H9 (cell line): ENCODE measurements around the gene PRDM8. TPM values are rescaled to one million over a fixed set of nuclear protein-coding genes. Genes with fewer than 3 reads are reported as not detected.

Experiments used
- DNase-seq: peaks from one replicate; pipeline ENCODE4 v3.0.0-alpha.2; 2017
- H2AFZ ChIP-seq: one replicate; pipeline ENCODE4 v1.6.1; 2013; ENCODE audit warnings: mild to moderate bottlenecking, low read length, control low read depth, moderate library complexity
- H2AK5ac ChIP-seq: 2 replicates; pipeline ENCODE4 v1.6.1; 2013; ENCODE audit warnings: low read length, control low read depth, mixed read lengths; ENCODE audit not compliant: insufficient read length
- H2BK120ac ChIP-seq: one replicate; pipeline ENCODE4 v1.6.1; 2013; ENCODE audit warnings: low read depth, mild to moderate bottlenecking, low read length, control low read depth, inconsistent platforms; ENCODE audit not compliant: poor library complexity, severe bottlenecking
- H2BK12ac ChIP-seq: 2 replicates; pipeline ENCODE4 v1.6.1; 2013; ENCODE audit warnings: low read length, control low read depth, mixed read lengths, low read depth; ENCODE audit not compliant: insufficient read length
- H2BK15ac ChIP-seq: 2 replicates; pipeline ENCODE4 v1.6.1; 2013; ENCODE audit warnings: low read depth, low read length, control low read depth
- H2BK20ac ChIP-seq: one replicate; pipeline ENCODE4 v1.6.1; 2013; ENCODE audit warnings: low read depth, mild to moderate bottlenecking, low read length, control low read depth, inconsistent platforms; ENCODE audit not compliant: poor library complexity, severe bottlenecking
- H2BK5ac ChIP-seq: 2 replicates; pipeline ENCODE4 v1.6.1; 2013; ENCODE audit warnings: low read length, control low read depth, mixed read lengths; ENCODE audit not compliant: insufficient read length
- H3K14ac ChIP-seq: 2 replicates; pipeline ENCODE4 v1.6.1; 2013; ENCODE audit warnings: low read length, control low read depth; ENCODE audit not compliant: insufficient read depth
- H3K18ac ChIP-seq: 2 replicates; pipeline ENCODE4 v1.6.1; 2013; ENCODE audit warnings: low read depth, mild to moderate bottlenecking, mixed read lengths, low read length, control low read depth; ENCODE audit not compliant: insufficient read length
- H3K23ac ChIP-seq: 2 replicates; pipeline ENCODE4 v1.6.1; 2013; ENCODE audit warnings: low read length, control low read depth, mixed read lengths, low read depth; ENCODE audit not compliant: insufficient read length
- H3K23me2 ChIP-seq: 2 replicates; pipeline ENCODE4 v1.6.1; 2013; ENCODE audit warnings: low read depth, mild to moderate bottlenecking, mixed read lengths, low read length, control low read depth; ENCODE audit not compliant: insufficient read length, poor library complexity, severe bottlenecking
- H3K27ac ChIP-seq: 2 replicates; pipeline ENCODE4 v1.5.1; 2013; ENCODE audit warnings: low read length, control low read depth, mixed read lengths, low read depth; ENCODE audit not compliant: insufficient read length
- H3K27me3 ChIP-seq: 2 replicates; pipeline ENCODE4 v1.6.1; 2013; ENCODE audit warnings: low read length, control low read depth, inconsistent platforms; ENCODE audit not compliant: insufficient read depth
- H3K4ac ChIP-seq: 2 replicates; pipeline ENCODE4 v1.6.1; 2013; ENCODE audit warnings: low read depth, mild to moderate bottlenecking, control low read depth, inconsistent platforms, low read length, moderate library complexity
- H3K4me1 ChIP-seq: 2 replicates; pipeline ENCODE4 v1.6.1; 2013; ENCODE audit warnings: low read length, control low read depth, inconsistent platforms; ENCODE audit not compliant: insufficient read depth
- H3K4me2 ChIP-seq: 2 replicates; pipeline ENCODE4 v1.6.1; 2013; ENCODE audit warnings: low read length, control low read depth, mixed read lengths; ENCODE audit not compliant: insufficient read length, insufficient read depth
- H3K56ac ChIP-seq: 2 replicates; pipeline ENCODE4 v1.6.1; 2013; ENCODE audit warnings: low read depth, mild to moderate bottlenecking, mixed read lengths, low read length, control low read depth; ENCODE audit not compliant: insufficient read length
- H3K79me1 ChIP-seq: 2 replicates; pipeline ENCODE4 v1.6.1; 2013; ENCODE audit warnings: low read depth, mild to moderate bottlenecking, moderate library complexity, low read length, control low read depth, inconsistent platforms; ENCODE audit not compliant: insufficient read depth, poor library complexity, severe bottlenecking
- H3K79me2 ChIP-seq: 2 replicates; pipeline ENCODE4 v1.6.1; 2013; ENCODE audit warnings: low read length, control low read depth, inconsistent platforms; ENCODE audit not compliant: insufficient read depth
- H3K9ac ChIP-seq: 2 replicates; pipeline ENCODE4 v1.6.1; 2013; ENCODE audit warnings: low read length, control low read depth, mixed read lengths; ENCODE audit not compliant: insufficient read length; ENCODE audit errors: extremely low read depth
- H3K9me3 ChIP-seq: one replicate; pipeline ENCODE4 v1.6.1; 2013; ENCODE audit warnings: low read depth, low read length, inconsistent platforms; ENCODE audit not compliant: control insufficient read depth
- H3T11ph ChIP-seq: one replicate; pipeline ENCODE4 v1.6.1; 2013; ENCODE audit warnings: mild to moderate bottlenecking, low read length, control low read depth, inconsistent platforms
- H4K20me1 ChIP-seq: one replicate; pipeline ENCODE4 v1.6.1; 2013; ENCODE audit not compliant: control insufficient read depth, insufficient read length, insufficient read depth
- H4K5ac ChIP-seq: 2 replicates; pipeline ENCODE4 v1.6.1; 2013; ENCODE audit warnings: low read depth, mild to moderate bottlenecking, mixed read lengths, low read length, control low read depth; ENCODE audit not compliant: insufficient read length
- H4K8ac ChIP-seq: replicated peaks from 2 replicates; pipeline ENCODE4 v1.6.1; 2013; ENCODE audit warnings: low read length, control low read depth, mixed read lengths, low read depth; ENCODE audit not compliant: insufficient read length
- H4K91ac ChIP-seq: 2 replicates; pipeline ENCODE4 v1.6.1; 2013; ENCODE audit warnings: low read depth, mild to moderate bottlenecking, moderate library complexity, mixed read lengths, low read length, control low read depth; ENCODE audit not compliant: insufficient read length
- H3K27ac Mint-ChIP-seq, 3 experiments: 2 replicates in 2 of 3; 3 replicates in 1 of 3; pipeline ENCODE4 v1.8.0; 2020 to 2021; ENCODE audit warnings: mixed read lengths in 3 of 3, mild to moderate bottlenecking in 1 of 3, moderate library complexity in 1 of 3
- H3K27me3 Mint-ChIP-seq: 2 replicates; pipeline ENCODE4 v1.8.0; 2021; ENCODE audit warnings: low read depth, mild to moderate bottlenecking, moderate library complexity, mixed read lengths
- H3K36me3 Mint-ChIP-seq, 3 experiments: 2 replicates in 2 of 3; 3 replicates in 1 of 3; pipeline ENCODE4 v1.8.0; 2020 to 2021; ENCODE audit warnings: low read depth in 3 of 3, mixed read lengths in 3 of 3; ENCODE audit not compliant: insufficient read depth in 1 of 3
- H3K4me1 Mint-ChIP-seq, 2 experiments: 2 replicates each; pipeline ENCODE4 v1.8.0; 2020; ENCODE audit warnings: mixed read lengths in 2 of 2
- H3K4me3 Mint-ChIP-seq, 2 experiments: 2 replicates in 1 of 2; 3 replicates in 1 of 2; pipeline ENCODE4 v1.8.0; 2020 to 2021; ENCODE audit warnings: mild to moderate bottlenecking in 2 of 2, mixed read lengths in 2 of 2, moderate library complexity in 1 of 2
- H3K9me3 Mint-ChIP-seq, 2 experiments: 2 replicates in 1 of 2; 3 replicates in 1 of 2; pipeline ENCODE4 v1.8.0; 2020; ENCODE audit warnings: mild to moderate bottlenecking in 2 of 2, mixed read lengths in 2 of 2, moderate library complexity in 1 of 2
- CTCF ChIP-seq: fragments of 200-600 bp; sonication (generic); conservative IDR thresholded peaks from 3 replicates; pipeline ENCODE4 v1.8.0; 2021; ENCODE audit warnings: antibody characterized with exemption, mild to moderate bottlenecking
- WGBS: extraction: QIAGEN DNeasy Blood & Tissue Kit; methylation state at CpG from one replicate; pipeline ENCODE4 v1.1.7; 2013; ENCODE audit warnings: missing lambda C conversion rate, low lambda C conversion rate, mixed read lengths; ENCODE audit not compliant: insufficient read length; ENCODE audit errors: extremely low coverage; 5-methylcytosine and 5-hydroxymethylcytosine counted together
- total RNA-seq: library from RNA; stranded (reverse); gene quantifications from 2 replicates; pipeline ENCODE4 v1.2.1, GENCODE V29; 2021

The PRDM8 gene
- total RNA-seq, 1 experiment from 2014 or later = not detected

DNA sequence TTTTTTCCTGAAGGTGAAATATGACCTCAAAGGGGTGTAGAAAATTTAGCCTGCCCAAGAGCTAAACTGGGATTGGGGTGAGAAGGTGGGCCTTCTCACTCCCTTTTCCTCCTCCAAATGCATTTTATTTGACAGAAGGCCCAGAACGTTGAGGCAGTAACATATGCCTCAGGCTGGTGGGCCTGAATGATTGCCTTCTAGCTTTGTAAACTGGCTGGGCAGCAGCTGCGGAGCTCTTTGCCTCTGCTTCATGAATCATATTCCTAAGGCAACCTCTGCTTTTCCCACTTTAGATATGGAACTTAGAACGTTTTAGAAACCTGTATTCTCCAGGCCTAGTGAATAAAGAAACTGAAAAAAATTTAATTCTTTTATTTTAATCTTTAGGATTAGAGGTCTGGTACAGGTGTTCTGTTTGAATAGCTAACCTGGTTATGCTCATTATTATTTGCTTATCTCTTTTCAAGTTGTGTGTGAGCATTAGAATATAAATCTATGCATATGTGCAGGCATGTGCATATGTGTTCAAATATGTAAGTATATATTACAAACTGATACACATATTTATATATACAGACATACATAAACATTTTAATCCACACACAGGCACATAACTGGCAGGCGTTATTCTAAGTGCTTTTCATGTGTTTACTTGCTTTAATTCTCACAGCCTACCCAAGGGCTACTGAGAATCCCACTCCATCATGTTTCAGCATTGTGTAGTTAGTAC, 11.5 kb downstream of the PRDM8 start:
- Histone ChIP-seq H4K91ac (no peak overlapping the region), H3K9me3 (no peaks in the 10 kb centered on the region), H3K79me2 (no peaks in the 10 kb centered on the region), H3K27me3 (peaks cover 46% of the 10 kb centered on the region), H3K4ac (no peak overlapping the region), H2BK12ac (no peak overlapping the region), H4K5ac (no peak overlapping the region), H3K18ac (no peak overlapping the region), H3K23me2 (no peaks in the 10 kb centered on the region), H2AFZ (no peak overlapping the region), H2BK120ac (no peak overlapping the region), H4K8ac (no peak overlapping the region), H3T11ph (no peak overlapping the region), H3K14ac (no peak overlapping the region), H4K20me1 (peaks cover 4% of the 10 kb centered on the region), H3K4me2 (no peak overlapping the region), H3K23ac (no peak overlapping the region), H3K9ac (no peak overlapping the region), H3K27ac (no peak overlapping the region), H2AK5ac (no peak overlapping the region), H3K56ac (no peak overlapping the region), H3K4me1 (no peaks in the 10 kb centered on the region), H2BK5ac (no peak overlapping the region), H2BK20ac (no peak overlapping the region), H2BK15ac (no peak overlapping the region), H3K79me1 (no peaks in the 10 kb centered on the region)
- TF ChIP-seq CTCF = no peak
- peaks cover 97% of the 10 kb centered on the region for H3K27me3 Mint-ChIP-seq
- no peak overlapping the region for H3K4me3 Mint-ChIP-seq
- no peak for DNase-seq
- peaks cover 0 to 10% of the 10 kb centered on the region in 2 experiments for H3K9me3 Mint-ChIP-seq
- peaks cover 0 to 13% of the 10 kb centered on the region in 2 experiments; a peak in 2 of 4 replicates for H3K4me1 Mint-ChIP-seq
- no CpG with 5 or more reads among the region's 4 CpGs for WGBS
- H3K27ac Mint-ChIP-seq = no peak overlapping the region
- H3K36me3 Mint-ChIP-seq = peaks cover 0 to 4% (median 0%) of the 10 kb centered on the region in 3 experiments; a peak in 3 of 7 replicates
